ENCODE results near the gene GNG4.

Gene GNG4

GRCh38 chr1:235511470-235512240, 137.9 kb downstream of the GNG4 start:
- no peaks in the 10 kb centered on the region for H3K4me1 ChIP-seq (ENCODE audit: control insufficient read depth in 2 of 2, insufficient read depth in 2 of 2, low read length in 2 of 2)
- H3K36me3 ChIP-seq (ENCODE audit: control insufficient read depth in 2 of 2, insufficient read depth in 2 of 2, low read length in 2 of 2) = no peaks in the 10 kb centered on the region
- no peak overlapping the region for H3K4me3 ChIP-seq (ENCODE audit: low read length in 2 of 2)
- H3K9me3 ChIP-seq (ENCODE audit: control insufficient read depth in 2 of 2, low read length in 2 of 2) = no peaks in the 10 kb centered on the region
- H3K27me3 ChIP-seq (ENCODE audit: control insufficient read depth in 2 of 2, insufficient read depth in 2 of 2, low read length in 2 of 2) = no peaks in the 10 kb centered on the region
- H3K9ac ChIP-seq (ENCODE audit: low read depth in 1 of 2, low read length in 2 of 2) = no peak overlapping the region
- no peak overlapping the region for H3K27ac ChIP-seq (ENCODE audit: low read depth in 2 of 2, low read length in 2 of 2)

- no peaks in the 10 kb centered on the region for H3K9me3 ChIP-seq (ENCODE audit: control insufficient read depth in 2 of 2, low read length in 2 of 2)
- H3K27me3 ChIP-seq (ENCODE audit: control insufficient read depth in 2 of 2, insufficient read depth in 2 of 2, low read length in 2 of 2) = no peaks in the 10 kb centered on the region
- H3K4me3 ChIP-seq (ENCODE audit: low read length in 2 of 2) = no peak overlapping the region
- no peaks in the 10 kb centered on the region for H3K36me3 ChIP-seq (ENCODE audit: control insufficient read depth in 2 of 2, insufficient read depth in 2 of 2, low read length in 2 of 2)
- H3K4me1 ChIP-seq (ENCODE audit: control insufficient read depth in 2 of 2, insufficient read depth in 2 of 2, low read length in 2 of 2) = peaks cover 0 to under 1% of the 10 kb centered on the region in 2 donors
- H3K27ac ChIP-seq (ENCODE audit: low read depth in 2 of 2, low read length in 2 of 2) = no peak overlapping the region
- H3K9ac ChIP-seq (ENCODE audit: low read depth in 1 of 2, low read length in 2 of 2) = no peak overlapping the region
These were observed 138.8 kb downstream of the GNG4 start for GRCh38 chr1:235510823-235511222.

GRCh38 chr1:235507623-235508022, 142.0 kb downstream of the GNG4 start:
- H3K4me3 ChIP-seq (ENCODE audit: low read length in 2 of 2) = no peak overlapping the region
- no peak overlapping the region for H3K27ac ChIP-seq (ENCODE audit: low read depth in 2 of 2, low read length in 2 of 2)
- no peaks in the 10 kb centered on the region for H3K9me3 ChIP-seq (ENCODE audit: control insufficient read depth in 2 of 2, low read length in 2 of 2)
- no peaks in the 10 kb centered on the region for H3K36me3 ChIP-seq (ENCODE audit: control insufficient read depth in 2 of 2, insufficient read depth in 2 of 2, low read length in 2 of 2)
- peaks cover 3 to 7% of the 10 kb centered on the region in 2 donors for H3K4me1 ChIP-seq (ENCODE audit: control insufficient read depth in 2 of 2, insufficient read depth in 2 of 2, low read length in 2 of 2)
- H3K9ac ChIP-seq (ENCODE audit: low read depth in 1 of 2, low read length in 2 of 2) = no peak overlapping the region
- H3K27me3 ChIP-seq (ENCODE audit: control insufficient read depth in 2 of 2, insufficient read depth in 2 of 2, low read length in 2 of 2) = no peaks in the 10 kb centered on the region

- Histone ChIP-seq H3K27ac (ENCODE audit: low read depth in 2 of 2, low read length in 2 of 2) (peak overlapping the region; percentile 92 to 99), H3K36me3 (ENCODE audit: control insufficient read depth in 2 of 2, insufficient read depth in 2 of 2, low read length in 2 of 2) (no peaks in the 10 kb centered on the region), H3K27me3 (ENCODE audit: control insufficient read depth in 2 of 2, insufficient read depth in 2 of 2, low read length in 2 of 2) (no peaks in the 10 kb centered on the region), H3K4me3 (ENCODE audit: low read length in 2 of 2) (peak overlapping the region; percentile 86 to 90), H3K4me1 (ENCODE audit: control insufficient read depth in 2 of 2, insufficient read depth in 2 of 2, low read length in 2 of 2) (peaks cover 3 to 12% of the 10 kb centered on the region in 2 donors), H3K9ac (ENCODE audit: low read depth in 1 of 2, low read length in 2 of 2) (peak overlapping the region; percentile 84 to 90), H3K9me3 (ENCODE audit: control insufficient read depth in 2 of 2, low read length in 2 of 2) (no peaks in the 10 kb centered on the region)
These were observed 144.9 kb downstream of the GNG4 start for GRCh38 chr1:235504494-235505222.

- Histone ChIP-seq H3K9me3 (ENCODE audit: control insufficient read depth in 2 of 2, low read length in 2 of 2) (no peaks in the 10 kb centered on the region), H3K36me3 (ENCODE audit: control insufficient read depth in 2 of 2, insufficient read depth in 2 of 2, low read length in 2 of 2) (no peaks in the 10 kb centered on the region), H3K4me1 (ENCODE audit: control insufficient read depth in 2 of 2, insufficient read depth in 2 of 2, low read length in 2 of 2) (peaks cover 3 to 12% of the 10 kb centered on the region in 2 donors)
These were observed 145.5 kb downstream of the GNG4 start, which contains the start of gene B3GALNT2 for GRCh38 chr1:235504122-235504493. Gene B3GALNT2 (minus strand): TSS chr1:235504452. CDS start chr1:235504252, 200 bp downstream.

GRCh38 chr1:235503403-235504121, 146.0 kb downstream of the GNG4 start:
- Histone ChIP-seq H3K4me1 (ENCODE audit: control insufficient read depth in 2 of 2, insufficient read depth in 2 of 2, low read length in 2 of 2) (peaks cover 3 to 12% of the 10 kb centered on the region in 2 donors), H3K4me3 (ENCODE audit: low read length in 2 of 2) (peak overlapping the region; percentile 86 to 90), H3K9me3 (ENCODE audit: control insufficient read depth in 2 of 2, low read length in 2 of 2) (no peaks in the 10 kb centered on the region), H3K27me3 (ENCODE audit: control insufficient read depth in 2 of 2, insufficient read depth in 2 of 2, low read length in 2 of 2) (no peaks in the 10 kb centered on the region), H3K36me3 (ENCODE audit: control insufficient read depth in 2 of 2, insufficient read depth in 2 of 2, low read length in 2 of 2) (no peaks in the 10 kb centered on the region), H3K27ac (ENCODE audit: low read depth in 2 of 2, low read length in 2 of 2) (peak overlapping the region; percentile 92 to 99), H3K9ac (ENCODE audit: low read depth in 1 of 2, low read length in 2 of 2) (peak overlapping the region; percentile 69 to 90)

More at GRCh38 chr1:235504122-235504493, 145.5 kb downstream of the GNG4 start, which contains the start of gene B3GALNT2:
- Histone ChIP-seq H3K27ac (ENCODE audit: low read depth in 2 of 2, low read length in 2 of 2) (peak within 1 kb of the TSS; percentile 92 to 99), H3K9ac (ENCODE audit: low read depth in 1 of 2, low read length in 2 of 2) (peak within 1 kb of the TSS; percentile 84 to 90), H3K27me3 (ENCODE audit: control insufficient read depth in 2 of 2, insufficient read depth in 2 of 2, low read length in 2 of 2) (no peaks in the 10 kb centered on the region), H3K4me3 (ENCODE audit: low read length in 2 of 2) (peak within 1 kb of the TSS; percentile 86 to 90)

GRCh38 chr1:235502601-235503402, 146.8 kb downstream of the GNG4 start:
- Histone ChIP-seq H3K9me3 (ENCODE audit: control insufficient read depth in 2 of 2, low read length in 2 of 2) (no peaks in the 10 kb centered on the region), H3K27me3 (ENCODE audit: control insufficient read depth in 2 of 2, insufficient read depth in 2 of 2, low read length in 2 of 2) (no peaks in the 10 kb centered on the region), H3K36me3 (ENCODE audit: control insufficient read depth in 2 of 2, insufficient read depth in 2 of 2, low read length in 2 of 2) (no peaks in the 10 kb centered on the region), H3K27ac (ENCODE audit: low read depth in 2 of 2, low read length in 2 of 2) (peak overlapping the region; percentile 92 to 99), H3K9ac (ENCODE audit: low read depth in 1 of 2, low read length in 2 of 2) (peak overlapping the region; percentile 69 to 90), H3K4me1 (ENCODE audit: control insufficient read depth in 2 of 2, insufficient read depth in 2 of 2, low read length in 2 of 2) (peaks cover 3 to 12% of the 10 kb centered on the region in 2 donors), H3K4me3 (ENCODE audit: low read length in 2 of 2) (peak overlapping the region; percentile 86 to 90)

GRCh38 chr1:235500971-235501540, 148.5 kb downstream of the GNG4 start:
- Histone ChIP-seq H3K9ac (ENCODE audit: low read depth in 1 of 2, low read length in 2 of 2) (no peak overlapping the region), H3K4me1 (ENCODE audit: control insufficient read depth in 2 of 2, insufficient read depth in 2 of 2, low read length in 2 of 2) (peaks cover 3 to 12% of the 10 kb centered on the region in 2 donors), H3K27ac (ENCODE audit: low read depth in 2 of 2, low read length in 2 of 2) (no peak overlapping the region), H3K9me3 (ENCODE audit: control insufficient read depth in 2 of 2, low read length in 2 of 2) (no peaks in the 10 kb centered on the region), H3K4me3 (ENCODE audit: low read length in 2 of 2) (no peak overlapping the region), H3K27me3 (ENCODE audit: control insufficient read depth in 2 of 2, insufficient read depth in 2 of 2, low read length in 2 of 2) (no peaks in the 10 kb centered on the region), H3K36me3 (ENCODE audit: control insufficient read depth in 2 of 2, insufficient read depth in 2 of 2, low read length in 2 of 2) (no peaks in the 10 kb centered on the region)
